Neural cell (in vitro differentiated cells): ENCODE data around the gene URB1.

ENCODE experiments used
- CTCF ChIP-seq: fragments of 450-650 bp; IDR thresholded peaks from 2 replicates; pipeline ENCODE4 v1.5.1; 2014; ENCODE audit warnings: antibody characterized with exemption, mild to moderate bottlenecking, moderate library complexity; ENCODE audit not compliant: poor library complexity, severe bottlenecking
- EP300 ChIP-seq: fragments of 450-650 bp; conservative IDR thresholded peaks from 2 replicates; pipeline ENCODE4 v1.6.1; 2014; ENCODE audit warnings: antibody characterized with exemption, mild to moderate bottlenecking, moderate library complexity; ENCODE audit not compliant: poor library complexity, severe bottlenecking
- RAD21 ChIP-seq: fragments of 450-650 bp; conservative IDR thresholded peaks from 2 replicates; pipeline ENCODE4 v1.6.1; 2014; ENCODE audit warnings: antibody characterized with exemption, mild to moderate bottlenecking, moderate library complexity

- TF ChIP-seq EP300 (no peak), CTCF (no peak), RAD21 (no peak)
Observed at GRCh38 chr21:32317726-32318125, 75.1 kb downstream of the URB1 start.
